H1 (cell line): Measurements from ENCODE around the gene NTRK2. TPM values are rescaled to one million over a fixed set of nuclear protein-coding genes. Genes with fewer than 3 reads are reported as not detected.

Experiments used
- CTCF ChIA-PET: fragments of 300-600 bp; sonication (Branson Sonifier 250); formaldehyde crosslinking; loops from one replicate; lab custom pipeline; 2021; ENCODE audit not compliant: partially characterized antibody; lab: Charles Lee
- POLR2A ChIA-PET: fragments of 300-600 bp; sonication (Branson Sonifier 250); formaldehyde crosslinking; loops from one replicate; lab custom pipeline; 2021; ENCODE audit warnings: inconsistent platforms; ENCODE audit not compliant: partially characterized antibody; lab: Charles Lee
- DNase-seq, 2 experiments: peaks; one replicate each; pipeline versions ENCODE4 v3.0.0 to v3.0.0-alpha.2; 2010 to 2022; ENCODE audit warnings: low spot score in 2 of 2, low read depth in 1 of 2, mixed read lengths in 1 of 2
- FAIRE-seq: peaks from 2 replicates; lab custom pipeline; 2011; peaks lifted over from hg19 to GRCh38; lab: Jason Lieb, UNC
- H2AFZ ChIP-seq: 2 replicates; pipeline ENCODE4 v1.8.1; 2012; ENCODE audit warnings: low read length, inconsistent platforms
- H2AK5ac ChIP-seq: 2 replicates; pipeline ENCODE4 v1.6.1; 2013; ENCODE audit warnings: low read depth, low read length
- H2BK120ac ChIP-seq: replicated peaks from 2 replicates; pipeline ENCODE3; 2013; ENCODE audit warnings: low read depth, low read length, inconsistent platforms
- H2BK12ac ChIP-seq: 2 replicates; pipeline ENCODE4 v1.6.1; 2013; ENCODE audit warnings: low read depth, low read length
- H2BK15ac ChIP-seq: 2 replicates; pipeline ENCODE4 v1.6.1; 2013; ENCODE audit warnings: low read length
- H2BK20ac ChIP-seq: 2 replicates; pipeline ENCODE4 v1.6.1; 2013; ENCODE audit warnings: low read length
- H2BK5ac ChIP-seq: 2 replicates; pipeline ENCODE4 v1.6.1; 2013; ENCODE audit warnings: low read depth, low read length
- H3K14ac ChIP-seq: 2 replicates; pipeline ENCODE4 v1.6.1; 2013; ENCODE audit warnings: inconsistent platforms; ENCODE audit not compliant: insufficient read length
- H3K18ac ChIP-seq: 2 replicates; pipeline ENCODE4 v1.6.1; 2013; ENCODE audit warnings: low read length; ENCODE audit errors: extremely low read depth
- H3K23ac ChIP-seq: 2 replicates; pipeline ENCODE4 v1.6.1; 2013; ENCODE audit warnings: inconsistent platforms; ENCODE audit not compliant: insufficient read length
- H3K23me2 ChIP-seq: 2 replicates; pipeline ENCODE4 v1.6.1; 2013; ENCODE audit warnings: low read depth, low read length
- H3K27ac ChIP-seq: 2 replicates; pipeline ENCODE4 v1.6.1; 2011; ENCODE audit warnings: low read depth, low read length, inconsistent platforms
- H3K27me3 ChIP-seq, 4 experiments: replicated peaks in 1 of 4; 1 replicate in 1 of 4; 2 replicates in 3 of 4; pipeline versions ENCODE4 v1.6.1 to v1.8.1; 2011 to 2013; ENCODE audit warnings: low read length in 3 of 4, mild to moderate bottlenecking in 3 of 4, inconsistent platforms in 2 of 4, mixed read lengths in 2 of 4, moderate library complexity in 1 of 4; ENCODE audit not compliant: control insufficient read depth in 3 of 4, insufficient read depth in 3 of 4; ENCODE audit errors: extremely low read depth in 1 of 4
- H3K36me3 ChIP-seq, 4 experiments: 2 replicates each; pipeline versions ENCODE4 v1.6.1 to v1.8.1; 2011 to 2013; ENCODE audit warnings: mild to moderate bottlenecking in 4 of 4, low read length in 3 of 4, moderate library complexity in 2 of 4, control low read depth in 1 of 4, inconsistent platforms in 1 of 4; ENCODE audit not compliant: insufficient read depth in 4 of 4, control insufficient read depth in 2 of 4
- H3K4ac ChIP-seq: replicated peaks from 2 replicates; pipeline ENCODE3; 2013; ENCODE audit warnings: low read length, low read depth, mixed read lengths, inconsistent platforms; ENCODE audit not compliant: insufficient read length
- H3K4me1 ChIP-seq, 4 experiments: replicated peaks in 1 of 4; 1 replicate in 1 of 4; 2 replicates in 3 of 4; pipeline versions ENCODE4 v1.6.1 to v1.8.1; 2011 to 2013; ENCODE audit warnings: low read length in 3 of 4, inconsistent platforms in 2 of 4, mixed read lengths in 1 of 4; ENCODE audit not compliant: insufficient read depth in 4 of 4, control insufficient read depth in 3 of 4
- H3K4me2 ChIP-seq, 2 experiments: 2 replicates each; pipeline versions ENCODE4 v1.6.1 to v1.8.1; 2011 to 2013; ENCODE audit warnings: low read depth in 2 of 2, low read length in 2 of 2, control low read depth in 1 of 2, inconsistent platforms in 1 of 2, mild to moderate bottlenecking in 1 of 2; ENCODE audit not compliant: insufficient read depth in 1 of 2
- H3K4me3 ChIP-seq, 4 experiments: fragments of 200-600, 300-600 bp in 1 of 4; sonication (generic), shearing (Covaris generic), sonication (Bioruptor Twin) in 1 of 4; 2 replicates each; pipeline versions ENCODE4 v1.5.1 to v1.8.1; 2011 to 2016; ENCODE audit warnings: low read length in 4 of 4, low read depth in 3 of 4, control low read depth in 2 of 4, inconsistent platforms in 2 of 4, mild to moderate bottlenecking in 2 of 4, mixed read lengths in 1 of 4, moderate library complexity in 1 of 4; ENCODE audit not compliant: insufficient read depth in 2 of 4; ENCODE audit errors: extremely low read depth in 1 of 4
- H3K56ac ChIP-seq: replicated peaks from 2 replicates; pipeline ENCODE3; 2013; ENCODE audit warnings: low read depth, mild to moderate bottlenecking, mixed read lengths, low read length, inconsistent platforms; ENCODE audit not compliant: insufficient read length
- H3K79me1 ChIP-seq: 2 replicates; pipeline ENCODE4 v1.6.1; 2013; ENCODE audit warnings: low read depth, low read length, control low read depth
- H3K79me2 ChIP-seq, 2 experiments: 2 replicates each; pipeline versions ENCODE4 v1.6.1 to v1.8.1; 2012 to 2013; ENCODE audit warnings: low read length in 2 of 2, mild to moderate bottlenecking in 2 of 2, inconsistent platforms in 1 of 2; ENCODE audit not compliant: insufficient read depth in 2 of 2, control insufficient read depth in 1 of 2
- H3K9ac ChIP-seq, 4 experiments: replicated peaks in 1 of 4; 1 replicate in 1 of 4; 2 replicates in 3 of 4; pipeline versions ENCODE4 v1.6.1 to v1.8.1; 2011 to 2013; ENCODE audit warnings: low read depth in 3 of 4, low read length in 3 of 4, control low read depth in 2 of 4, mild to moderate bottlenecking in 2 of 4, moderate library complexity in 2 of 4, inconsistent platforms in 1 of 4; ENCODE audit errors: extremely low read depth in 1 of 4
- H3K9me3 ChIP-seq, 2 experiments: 2 replicates each; pipeline versions ENCODE4 v1.6.1 to v1.8.1; 2012 to 2013; ENCODE audit warnings: mild to moderate bottlenecking in 2 of 2, moderate library complexity in 2 of 2, control low read depth in 1 of 2, inconsistent platforms in 1 of 2, low read depth in 1 of 2, low read length in 1 of 2, mixed read lengths in 1 of 2; ENCODE audit not compliant: insufficient read depth in 2 of 2
- H4K20me1 ChIP-seq, 2 experiments: replicated peaks in 1 of 2; 2 replicates each; pipeline versions ENCODE3 to v1.8.1; 2011 to 2013; ENCODE audit warnings: inconsistent platforms in 2 of 2, low read length in 2 of 2, mild to moderate bottlenecking in 1 of 2; ENCODE audit not compliant: insufficient read depth in 2 of 2, control insufficient read depth in 1 of 2
- H4K5ac ChIP-seq: 2 replicates; pipeline ENCODE4 v1.6.1; 2013; ENCODE audit warnings: low read length, low read depth, mixed read lengths, inconsistent platforms; ENCODE audit not compliant: insufficient read length
- H4K8ac ChIP-seq: 2 replicates; pipeline ENCODE4 v1.8.0; 2013; ENCODE audit warnings: mild to moderate bottlenecking, moderate library complexity, low read length, inconsistent platforms; ENCODE audit not compliant: insufficient read depth; ENCODE audit errors: extremely low read depth
- H4K91ac ChIP-seq: replicated peaks from 2 replicates; pipeline ENCODE3; 2013; ENCODE audit warnings: low read length, mixed read lengths, inconsistent platforms; ENCODE audit not compliant: insufficient read length
- ASH2L ChIP-seq: fragments of 200-600, 300-600 bp; sonication (generic); IDR thresholded peaks from one replicate; pipeline ENCODE4 v1.7.1; 2017; ENCODE audit warnings: low read length
- BRCA1 ChIP-seq: IDR thresholded peaks from 2 replicates; pipeline ENCODE4 v1.6.1; 2012; ENCODE audit warnings: low read depth, low read length, improper control_type of control experiment
- CEBPB ChIP-seq: IDR thresholded peaks from 2 replicates; pipeline ENCODE4 v1.6.1; 2012; ENCODE audit warnings: low read depth, low read length
- EP300 ChIP-seq, 2 experiments: IDR thresholded peaks; 1 replicate in 1 of 2; 2 replicates in 1 of 2; pipeline ENCODE4 v1.6.1; 2011 to 2012; ENCODE audit warnings: low read depth in 2 of 2, low read length in 2 of 2, mild to moderate bottlenecking in 2 of 2, borderline replicate concordance in 1 of 2, inconsistent platforms in 1 of 2, moderate library complexity in 1 of 2
- JUN ChIP-seq: IDR thresholded peaks from 2 replicates; pipeline ENCODE4 v1.6.1; 2011; ENCODE audit warnings: low read depth, mild to moderate bottlenecking, improper control_type of control experiment, low read length
- KDM1A ChIP-seq: fragments of 200-600, 300-600 bp; sonication (generic); IDR thresholded peaks from 2 replicates; pipeline ENCODE4 v1.7.1; 2016; ENCODE audit warnings: mild to moderate bottlenecking, low read length, borderline replicate concordance
- POLR2A ChIP-seq, 2 experiments: IDR thresholded peaks; 1 replicate in 1 of 2; 2 replicates in 1 of 2; pipeline ENCODE4 v1.6.1; 2011; ENCODE audit warnings: low read depth in 2 of 2, low read length in 2 of 2, mild to moderate bottlenecking in 2 of 2; ENCODE audit errors: control extremely low read depth in 1 of 2
- SP1 ChIP-seq: IDR thresholded peaks from 2 replicates; pipeline ENCODE4 v1.6.1; 2011; ENCODE audit warnings: low read depth, low read length
- SP2 ChIP-seq: IDR thresholded peaks from 2 replicates; pipeline ENCODE4 v1.6.1; 2012; ENCODE audit warnings: mild to moderate bottlenecking, low read length, inconsistent platforms
- WGBS, 2 experiments: shearing (Covaris generic) in 1 of 2; methylation state at CpG; one replicate each; pipeline versions ENCODE4 v1.1.6 to v1.1.7; 2013 to 2015; ENCODE audit warnings: low lambda C conversion rate in 2 of 2, mixed read lengths in 2 of 2, inconsistent platforms in 1 of 2, low coverage in 1 of 2, missing lambda C conversion rate in 1 of 2; ENCODE audit not compliant: insufficient replicate concordance in 2 of 2, insufficient coverage in 1 of 2, insufficient read length in 1 of 2; ENCODE audit errors: extremely low coverage in 1 of 2, missing lambda C conversion rate in 1 of 2; 5-methylcytosine and 5-hydroxymethylcytosine counted together
- polyA plus RNA-seq, 7 experiments: library from polyadenylated mRNA; depleted of rRNA in 3 of 7; stranded (reverse) in 5 of 7; unstranded in 2 of 7; fragments of >200 nt in 5 of 7; fragments of 200-250 nt in 2 of 7; gene quantifications; 1 replicate in 5 of 7; 2 replicates in 1 of 7; 4 replicates in 1 of 7; pipeline versions ENCODE4 v1.2.1 to v1.2.3, GENCODE V29; 2011 to 2013; ENCODE audit warnings: missing spikeins in 2 of 7, mixed read lengths in 2 of 7
- total RNA-seq: library from RNA; stranded (reverse); fragmentation: NEBNext Ultra II Directional; extraction: Animal tissue kit (Norgen Biotek cat#: 25700); gene quantifications from 2 replicates; pipeline ENCODE4 v1.2.1, GENCODE V29; 2021

Gene NTRK2
- total and polyA plus RNA-seq, 2 of the 8 experiments (the other 6 are each of a cell fraction or from before 2014, with no cell fraction given): 0.03 to 0.04 TPM

DNA sequence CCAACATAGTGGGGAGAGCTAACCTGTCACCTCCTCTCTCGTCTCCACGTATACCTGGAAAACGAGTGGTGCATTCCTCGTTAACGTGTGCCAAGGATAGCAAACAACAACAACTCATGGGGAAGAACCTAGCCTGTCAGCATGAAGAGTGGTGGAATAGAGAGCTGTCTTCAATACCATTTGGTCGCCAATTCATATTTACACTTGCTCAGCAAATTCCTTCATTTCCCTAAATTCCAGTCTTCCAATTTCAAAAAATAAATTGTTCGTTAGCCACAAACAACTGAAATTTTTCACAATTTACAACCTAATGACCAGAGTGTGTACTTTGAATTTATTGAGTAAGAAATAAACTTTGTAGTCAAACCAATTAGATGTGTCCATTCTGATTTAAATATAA lies 344.8 kb downstream of the NTRK2 start:
- DNase-seq: no peak
- Histone ChIP-seq H4K91ac (no peak overlapping the region), H3K18ac (no peak overlapping the region), H3K4me3 (no peak overlapping the region), H3K4me1 (no peaks in the 10 kb centered on the region), H2BK15ac (no peak overlapping the region), H2BK12ac (no peak overlapping the region), H2AK5ac (no peak overlapping the region), H3K56ac (no peak overlapping the region), H3K14ac (no peak overlapping the region), H2BK120ac (no peak overlapping the region), H2BK20ac (no peak overlapping the region), H2BK5ac (no peak overlapping the region), H3K79me2 (no peaks in the 10 kb centered on the region), H2AFZ (no peak overlapping the region), H3K9ac (no peak overlapping the region), H3K9me3 (no peaks in the 10 kb centered on the region), H3K36me3 (no peaks in the 10 kb centered on the region), H3K23ac (no peak overlapping the region), H3K4ac (no peak overlapping the region), H3K4me2 (no peak overlapping the region), H4K5ac (no peak overlapping the region), H3K79me1 (no peaks in the 10 kb centered on the region), H3K23me2 (no peaks in the 10 kb centered on the region), H3K27me3 (no peaks in the 10 kb centered on the region), H4K20me1 (no peaks in the 10 kb centered on the region), H4K8ac (no peak overlapping the region), H3K27ac (no peak overlapping the region)
- 98% methylated on average over 7 of the region's 7 CpGs; no CpG with 5 or more reads in 1 of the 2 experiments for WGBS, 2 experiments
- no peak for TF ChIP-seq CEBPB
- TF ChIP-seq SP1: no peak
- no peak for TF ChIP-seq SP2
- TF ChIP-seq EP300 (IDR thresholded peaks at IDR 0.05; ENCODE audit: borderline replicate concordance in 1 of 2, low read depth in 2 of 2, low read length in 2 of 2): no peak
- TF ChIP-seq ASH2L: no peak
- no peak for TF ChIP-seq BRCA1
- no peak for TF ChIP-seq KDM1A
- no peak for TF ChIP-seq POLR2A (IDR thresholded peaks at IDR 0.05; ENCODE audit: control extremely low read depth in 1 of 2, low read depth in 2 of 2, low read length in 2 of 2)
- no peak for TF ChIP-seq JUN
- no peak for FAIRE-seq
- POLR2A ChIA-PET: no interaction called here
- CTCF ChIA-PET: no interaction called here
